Motor neuron (in vitro differentiated cells): Measurements from ENCODE around the gene ZNF775. TPM values are rescaled to one million over a fixed set of nuclear protein-coding genes. Genes with fewer than 3 reads are reported as not detected.

Source experiments
- ATAC-seq, 8 experiments: fragments of 200-7000 bp; cut with Tn5 transposase; replicated peaks in 6 of 8; 2 replicates each; pipeline ENCODE4 v1.8.0; 2021; ENCODE audit warnings: mild to moderate bottlenecking in 8 of 8, moderate library complexity in 8 of 8
- H3K27ac ChIP-seq, 2 donors: fragments of 250-450 bp; sonication (Bioruptor Pico); 2 replicates each; pipeline ENCODE4 v1.9.0; 2021; ENCODE audit warnings: antibody characterized with exemption in 2 of 2, mild to moderate bottlenecking in 2 of 2, moderate library complexity in 1 of 2
- H3K4me1 ChIP-seq, 2 donors: fragments of 250-450 bp; sonication (Bioruptor Pico); replicated peaks in 1 of 2; 2 replicates each; pipeline ENCODE4 v1.6.1; 2021; ENCODE audit warnings: antibody characterized with exemption in 2 of 2, mild to moderate bottlenecking in 2 of 2, moderate library complexity in 1 of 2
- H3K4me3 ChIP-seq, 5 donors: fragments of 250-450 bp; sonication (Bioruptor Pico); 2 replicates each; pipeline ENCODE4 v1.9.0; 2021; ENCODE audit warnings: antibody characterized with exemption in 5 of 5, mild to moderate bottlenecking in 5 of 5, moderate library complexity in 4 of 5
- WGBS, 10 experiments: fragments of 450-650 bp; shearing (Covaris generic); methylation state at CpG; one replicate each; pipeline ENCODE4 v1.0.0; 2022; 5-methylcytosine and 5-hydroxymethylcytosine counted together
- in situ Hi-C, 9 experiments: fragments of 400-800 bp; cut with MboI; loops; one replicate each; pipeline ENCODE4 v1.15.0; 2021; ENCODE audit warnings: low sequenced_read_pairs in 9 of 9, low pct_unique_long_range_greater_than_20kb in 2 of 9; ENCODE audit not compliant: unreplicated experiment in 9 of 9
- total RNA-seq, 8 experiments: library from RNA; unstranded; fragments of 300-600 nt; gene quantifications; 2 replicates each; pipeline versions ENCODE4 v1.2.3 to v1.2.4, GENCODE V29; 2022

The ZNF775 gene
- total RNA-seq, 8 experiments from 2014 or later, result 1.6 to 12.5 (median 8.1) TPM

DNA sequence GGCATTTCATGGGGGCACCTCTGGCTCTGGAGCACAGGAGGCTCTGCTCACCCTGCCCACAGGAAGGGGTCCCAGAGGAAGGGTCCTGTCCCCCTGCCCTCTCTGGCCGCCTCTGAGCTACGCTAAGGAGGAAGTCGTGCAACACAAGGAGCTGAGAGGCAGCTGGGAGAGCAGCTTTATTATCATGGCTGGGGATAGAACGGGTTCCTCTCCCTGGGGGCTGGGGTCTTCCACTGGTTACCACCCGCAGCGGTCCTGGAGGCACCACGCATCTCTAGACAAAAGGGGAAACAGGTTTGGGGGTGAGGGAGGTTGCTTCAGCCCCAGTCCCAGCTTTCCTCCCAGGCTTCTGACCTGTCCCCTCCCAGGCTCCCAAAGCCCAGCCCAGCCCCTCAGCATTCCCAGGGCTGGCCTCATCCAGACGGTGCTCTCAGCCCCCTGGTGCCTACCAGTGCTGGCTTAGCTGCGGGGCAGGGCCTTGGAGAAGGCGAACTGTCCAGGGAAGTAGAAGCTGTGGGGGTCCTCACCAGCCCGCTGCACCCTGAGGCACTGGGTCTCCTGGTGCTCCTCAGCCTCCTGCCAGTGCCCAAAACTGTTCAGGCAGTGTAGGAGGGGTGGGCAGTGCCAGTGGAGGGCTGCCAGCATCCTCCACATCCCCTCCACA lies 40.8 kb upstream of the ZNF775 start:
- H3K4me3 ChIP-seq, result no peak overlapping the region
- H3K4me1 ChIP-seq, result peaks cover 42 to 44% of the 10 kb centered on the region in 2 donors
- 0 to 60% (median 57%) methylated on average over 1 to 4 of the region's 11 CpGs; no CpG with 5 or more reads in 7 of the 10 experiments for WGBS, 10 experiments
- ATAC-seq, result no peak
- H3K27ac ChIP-seq, result no peak overlapping the region
- in situ Hi-C loops, result no loop called here

DNA sequence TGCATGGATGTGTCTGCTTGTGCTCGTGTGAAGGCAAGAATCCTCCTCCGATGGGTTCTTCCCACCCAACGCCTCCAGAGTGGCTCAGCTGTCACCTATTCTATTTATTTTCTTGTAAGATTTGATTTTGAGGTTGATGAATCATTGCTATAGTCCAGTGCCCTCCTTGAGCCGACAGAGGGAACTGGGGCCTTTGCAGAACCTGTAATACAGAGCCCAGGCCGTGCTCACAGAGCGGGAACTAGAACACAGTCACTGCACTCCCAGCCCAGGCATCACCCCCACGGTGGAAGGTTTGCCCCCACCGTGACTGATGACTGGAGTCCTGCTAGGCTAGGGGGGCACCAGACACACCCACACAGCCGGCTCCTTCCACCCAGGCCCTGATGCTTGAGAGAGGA lies 39.7 kb upstream of the ZNF775 start:
- WGBS, 10 experiments, result 70 to 100% (median 84%) methylated on average over 1 to 6 of the region's 9 CpGs; no CpG with 5 or more reads in 5 of the 10 experiments
- in situ Hi-C loops, result no loop called here
- Histone ChIP-seq H3K4me1 (peaks cover 42 to 44% of the 10 kb centered on the region in 2 donors), H3K27ac (no peak overlapping the region), H3K4me3 (no peak overlapping the region)
- peak in 2 of 8 experiments; percentile 5 to 8 for ATAC-seq

- Histone ChIP-seq H3K4me3 (peak overlapping the region in 2 of 5 donors; percentile 18 to 22), H3K27ac (no peak overlapping the region), H3K4me1 (peaks cover 38 to 42% of the 10 kb centered on the region in 2 donors)
- peak; percentile 35 to 69 (median 44) for ATAC-seq
- 7 to 60% (median 32%) methylated on average over 2 to 4 of the region's 39 CpGs; no CpG with 5 or more reads in 6 of the 10 experiments for WGBS, 10 experiments
- in situ Hi-C loops, result no loop called here
Observed at GRCh38 chr7:150340024-150340749, 38.9 kb upstream of the ZNF775 start.

- peak overlapping the region in 4 of 5 donors; percentile 10 to 22 (median 20) for H3K4me3 ChIP-seq
- no CpG with 5 or more reads among the region's 29 CpGs for WGBS, 10 experiments
- no peak overlapping the region for H3K27ac ChIP-seq
- ATAC-seq, result peak in 3 of 8 experiments; percentile 1 to 2 (median 1)
- peaks cover 31 to 35% of the 10 kb centered on the region in 2 donors for H3K4me1 ChIP-seq
- in situ Hi-C loops, result no loop called here
Observed at GRCh38 chr7:150340875-150341262, 38.3 kb upstream of the ZNF775 start.

- in situ Hi-C loops, result no loop called here
- peak; percentile 17 to 85 (median 63) for ATAC-seq
- H3K4me3 ChIP-seq, result peak within 1 kb of the TSS in 4 of 5 donors; percentile 10 to 22 (median 20)
Observed at GRCh38 chr7:150341263-150342120, 37.6 kb upstream of the ZNF775 start, which contains the start of gene RARRES2. Gene RARRES2, minus strand, starts transcription at chr7:150341629. Its CDS starts 1,020 bp downstream, at chr7:150340609.

DNA sequence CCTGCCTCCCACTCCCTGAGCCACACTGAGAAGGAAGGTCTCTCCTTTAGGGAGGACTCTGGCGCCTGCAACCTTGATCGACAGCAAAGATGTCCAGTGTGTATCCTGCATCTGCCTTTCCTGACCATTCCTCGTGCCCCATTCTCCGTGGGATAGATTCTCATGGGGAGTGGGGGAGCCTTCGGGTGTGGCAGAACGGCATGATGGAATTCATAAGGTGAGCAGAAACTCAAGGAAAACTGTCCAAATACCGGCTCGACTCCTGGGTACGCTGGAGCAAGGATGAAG lies 37.1 kb upstream of the ZNF775 start:
- in situ Hi-C loops, result no loop called here
- Histone ChIP-seq H3K27ac (peak overlapping the region in 1 of 2 donors; percentile 79), H3K4me1 (peaks cover 29 to 34% of the 10 kb centered on the region in 2 donors), H3K4me3 (peak overlapping the region in 1 of 5 donors; percentile 12)
- peak in 1 of 8 experiments; percentile 18 for ATAC-seq
- 62 to 90% (median 87%) methylated on average over 1 to 6 of the region's 9 CpGs; no CpG with 5 or more reads in 3 of the 10 experiments for WGBS, 10 experiments

More at GRCh38 chr7:150341263-150342120, 37.6 kb upstream of the ZNF775 start, which contains the start of gene RARRES2:
- H3K27ac ChIP-seq, result peak within 1 kb of the TSS in 1 of 2 donors; percentile 79
- 0 to 50% (median 9%) methylated on average over 1 to 5 of the region's 49 CpGs; no CpG with 5 or more reads in 4 of the 10 experiments for WGBS, 10 experiments
- H3K4me1 ChIP-seq, result peaks cover 29 to 34% of the 10 kb centered on the region in 2 donors

DNA sequence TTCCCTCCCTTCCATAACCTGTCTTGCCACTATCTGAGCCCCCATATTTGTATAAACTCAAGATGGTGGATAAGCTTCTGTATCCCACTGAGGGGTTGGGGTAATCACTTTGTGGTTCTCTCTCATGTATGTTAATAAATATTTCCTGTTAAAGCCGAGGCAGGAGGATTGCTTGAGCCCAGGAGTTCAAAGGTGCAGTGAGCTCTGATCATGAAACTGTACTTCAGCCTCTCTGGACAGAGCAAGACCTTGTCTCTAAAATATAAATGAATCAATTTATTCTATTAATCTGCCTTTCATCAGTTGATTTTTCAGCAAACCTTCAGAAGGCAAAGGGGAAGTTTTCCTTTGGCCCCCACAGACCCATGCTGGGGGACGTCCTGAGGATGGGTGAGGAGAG lies 35.9 kb upstream of the ZNF775 start:
- WGBS, 10 experiments, result 10 to 83% (median 63%) methylated on average over 1 of the region's 2 CpGs; no CpG with 5 or more reads in 7 of the 10 experiments
- in situ Hi-C loops, result no loop called here
- no peak overlapping the region for H3K4me3 ChIP-seq
- H3K27ac ChIP-seq, result no peak overlapping the region
- peaks cover 23 to 25% of the 10 kb centered on the region in 2 donors for H3K4me1 ChIP-seq
- no peak for ATAC-seq

GRCh38 chr7:150344299-150344698 lies 34.8 kb upstream of the ZNF775 start:
- in situ Hi-C loops, result no loop called here
- H3K27ac ChIP-seq, result no peak overlapping the region
- no peak for ATAC-seq
- no peak overlapping the region for H3K4me3 ChIP-seq
- peaks cover 19 to 23% of the 10 kb centered on the region in 2 donors for H3K4me1 ChIP-seq

DNA sequence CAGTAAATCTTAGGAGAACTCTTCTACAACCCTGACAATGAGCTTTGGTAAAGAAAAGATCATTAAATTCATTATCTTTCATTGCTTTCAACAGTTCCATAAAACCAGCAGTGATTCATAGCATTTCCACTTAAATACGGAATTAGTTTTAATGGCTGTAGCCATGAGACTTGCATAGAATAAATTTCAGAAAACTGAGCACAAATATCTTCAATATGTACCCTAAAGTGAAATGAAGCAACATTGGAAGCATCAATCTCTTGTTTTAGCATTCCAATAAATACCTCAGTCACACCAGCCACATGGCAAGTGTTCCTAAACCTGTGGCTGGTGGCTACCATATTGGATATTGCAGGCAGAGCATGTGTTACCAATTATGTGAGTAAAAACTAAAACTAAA lies 34.1 kb upstream of the ZNF775 start:
- 0 to 100% (median 88%) methylated on average over 1 of the region's 1 CpG; no CpG with 5 or more reads in 3 of the 10 experiments for WGBS, 10 experiments
- in situ Hi-C loops, result no loop called here
- Histone ChIP-seq H3K4me3 (no peak overlapping the region), H3K27ac (no peak overlapping the region), H3K4me1 (peaks cover 14 to 20% of the 10 kb centered on the region in 2 donors)
- ATAC-seq, result no peak

GRCh38 chr7:150346922-150347321 lies 32.2 kb upstream of the ZNF775 start:
- Histone ChIP-seq H3K27ac (no peak overlapping the region), H3K4me3 (no peak overlapping the region), H3K4me1 (peaks cover 0 to 3% of the 10 kb centered on the region in 2 donors)
- ATAC-seq, result no peak
- 40 to 87% methylated on average over 1 to 3 of the region's 5 CpGs; no CpG with 5 or more reads in 8 of the 10 experiments for WGBS, 10 experiments
- in situ Hi-C loops, result no loop called here

DNA sequence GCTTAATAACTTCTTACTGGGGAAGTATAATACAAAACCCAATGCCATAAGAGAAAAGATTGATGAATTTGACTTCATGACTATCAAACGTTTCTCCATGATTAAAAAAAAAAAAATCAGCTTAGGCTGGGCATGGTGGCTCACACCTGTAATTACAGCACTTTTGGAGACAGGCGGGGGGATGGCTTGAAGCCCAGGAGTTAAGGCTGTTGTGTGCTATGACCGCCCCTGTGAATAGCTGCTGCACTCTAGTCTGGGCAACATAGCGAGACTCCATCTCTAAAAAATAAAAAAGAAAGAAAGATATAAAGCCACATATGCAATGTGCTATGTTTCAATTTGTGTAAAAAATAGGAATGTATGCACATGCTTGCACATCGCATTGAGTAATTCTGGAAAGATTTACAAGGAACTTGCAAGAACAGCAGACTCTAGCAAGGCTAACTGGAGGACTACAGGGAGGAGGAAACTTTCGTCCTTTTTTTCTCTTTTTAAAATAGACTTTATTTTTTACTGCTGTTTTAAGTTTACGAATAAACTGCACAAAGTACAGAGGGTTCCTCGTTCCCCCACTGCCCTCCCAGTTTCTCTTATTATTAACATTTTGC lies 27.4 kb upstream of the ZNF775 start:
- WGBS, 10 experiments, result 6 to 82% (median 66%) methylated on average over 2 to 8 of the region's 8 CpGs
- H3K27ac ChIP-seq, result no peak overlapping the region
- H3K4me1 ChIP-seq, result no peaks in the 10 kb centered on the region
- H3K4me3 ChIP-seq, result no peak overlapping the region
- in situ Hi-C loops, result no loop called here
- peak in 3 of 8 experiments; percentile 24 to 90 (median 77) for ATAC-seq

- 17 to 100% (median 59%) methylated on average over 1 of the region's 1 CpG; no CpG with 5 or more reads in 4 of the 10 experiments for WGBS, 10 experiments
Observed at GRCh38 chr7:150355666-150356059, 23.5 kb upstream of the ZNF775 start.

More at GRCh38 chr7:150355666-150356059, 23.5 kb upstream of the ZNF775 start:
- no peak for ATAC-seq
- Histone ChIP-seq H3K4me1 (no peaks in the 10 kb centered on the region), H3K27ac (no peak overlapping the region), H3K4me3 (no peak overlapping the region)
- in situ Hi-C loops, result no loop called here
